Osteoblast (primary cell): ENCODE results near the gene COX6B2. TPM values are rescaled to one million over a fixed set of nuclear protein-coding genes. Genes with fewer than 3 reads are reported as not detected.

ENCODE experiments used
- DNase-seq: peaks from one replicate; pipeline ENCODE4 v3.0.0; 2011; ENCODE audit warnings: low spot score, mixed read lengths; ENCODE audit not compliant: insufficient read length; ENCODE audit errors: missing footprints
- H2AFZ ChIP-seq: 2 replicates; pipeline ENCODE4 v1.6.0; 2011; ENCODE audit warnings: mild to moderate bottlenecking, low read length
- H3K27ac ChIP-seq: 2 replicates; pipeline ENCODE4 v1.5.1; 2011; ENCODE audit warnings: mild to moderate bottlenecking, low read depth, low read length, moderate library complexity
- H3K27me3 ChIP-seq: 2 replicates; pipeline ENCODE4 v1.6.0; 2012; ENCODE audit warnings: mild to moderate bottlenecking, control low read depth, inconsistent platforms, low read length, moderate library complexity; ENCODE audit not compliant: insufficient read depth
- H3K36me3 ChIP-seq: 2 replicates; pipeline ENCODE4 v1.5.1; 2011; ENCODE audit warnings: mild to moderate bottlenecking, low read length, control low read depth, moderate library complexity; ENCODE audit not compliant: insufficient read depth
- H3K4me1 ChIP-seq: 2 replicates; pipeline ENCODE4 v1.5.1; 2011; ENCODE audit warnings: mild to moderate bottlenecking, low read length, control low read depth, moderate library complexity; ENCODE audit not compliant: insufficient read depth
- H3K4me2 ChIP-seq: 2 replicates; pipeline ENCODE4 v1.6.0; 2011; ENCODE audit warnings: mild to moderate bottlenecking, low read length; ENCODE audit not compliant: insufficient read depth
- H3K4me3 ChIP-seq: fragments of 200-600 bp; sonication (generic); 3 replicates; pipeline ENCODE4 v1.5.1; 2012; ENCODE audit warnings: mild to moderate bottlenecking, low read length, inconsistent platforms; ENCODE audit not compliant: insufficient read depth
- H3K79me2 ChIP-seq: 2 replicates; pipeline ENCODE4 v1.6.0; 2012; ENCODE audit warnings: mild to moderate bottlenecking, low read length, control low read depth, inconsistent platforms; ENCODE audit not compliant: insufficient read depth
- H3K9me3 ChIP-seq: 2 replicates; pipeline ENCODE4 v1.5.1; 2011; ENCODE audit warnings: low read depth, low read length, control low read depth
- H4K20me1 ChIP-seq: 2 replicates; pipeline ENCODE4 v1.6.0; 2012; ENCODE audit warnings: mild to moderate bottlenecking, low read length, control low read depth; ENCODE audit not compliant: insufficient read depth
- total RNA-seq: library from RNA; depleted of rRNA; stranded (reverse); fragments of >200 nt; gene quantifications from 2 replicates; pipeline ENCODE4 v1.2.3, GENCODE V29; 2012
- TF ChIP-seq, protein P1 (sequence below): IDR thresholded peaks from 2 replicates; pipeline ENCODE4 v1.5.1; 2011; ENCODE audit warnings: mild to moderate bottlenecking, low read depth, low read length, moderate library complexity; ENCODE audit errors: extremely low read depth

COX6B2 gene
- total RNA-seq, 1 donor = not detected

DNA sequence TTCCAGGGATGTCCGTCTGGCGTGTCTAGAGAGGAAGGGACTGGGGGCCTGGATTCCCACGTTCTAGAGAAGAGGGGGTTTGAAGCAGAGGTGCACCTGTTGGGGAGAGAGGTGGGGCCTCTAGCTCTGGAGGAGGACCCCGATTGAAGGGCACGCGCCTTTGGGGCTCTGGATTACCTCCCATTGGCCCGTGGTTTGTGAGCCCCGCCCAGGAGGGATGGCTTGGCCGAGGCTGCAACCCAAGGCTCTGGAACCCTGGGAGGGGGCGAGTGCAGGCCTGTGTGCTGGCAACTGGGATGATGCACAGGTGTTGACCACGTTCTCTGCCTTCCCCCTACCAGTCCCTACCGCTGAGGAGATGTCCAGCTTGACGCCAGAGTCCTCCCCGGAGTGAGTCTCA lies 49.5 kb downstream of the COX6B2 start:
- no peaks in the 10 kb centered on the region for H3K79me2 ChIP-seq
- H3K9me3 ChIP-seq = no peaks in the 10 kb centered on the region
- no peak overlapping the region for H3K27ac ChIP-seq
- no peaks in the 10 kb centered on the region for H4K20me1 ChIP-seq
- H3K4me2 ChIP-seq = no peak overlapping the region
- H3K4me3 ChIP-seq = no peak overlapping the region
- peaks cover 30% of the 10 kb centered on the region for H3K36me3 ChIP-seq
- DNase-seq = peak; percentile 71
- H2AFZ ChIP-seq = no peak overlapping the region
- TF ChIP-seq, protein P1, sequence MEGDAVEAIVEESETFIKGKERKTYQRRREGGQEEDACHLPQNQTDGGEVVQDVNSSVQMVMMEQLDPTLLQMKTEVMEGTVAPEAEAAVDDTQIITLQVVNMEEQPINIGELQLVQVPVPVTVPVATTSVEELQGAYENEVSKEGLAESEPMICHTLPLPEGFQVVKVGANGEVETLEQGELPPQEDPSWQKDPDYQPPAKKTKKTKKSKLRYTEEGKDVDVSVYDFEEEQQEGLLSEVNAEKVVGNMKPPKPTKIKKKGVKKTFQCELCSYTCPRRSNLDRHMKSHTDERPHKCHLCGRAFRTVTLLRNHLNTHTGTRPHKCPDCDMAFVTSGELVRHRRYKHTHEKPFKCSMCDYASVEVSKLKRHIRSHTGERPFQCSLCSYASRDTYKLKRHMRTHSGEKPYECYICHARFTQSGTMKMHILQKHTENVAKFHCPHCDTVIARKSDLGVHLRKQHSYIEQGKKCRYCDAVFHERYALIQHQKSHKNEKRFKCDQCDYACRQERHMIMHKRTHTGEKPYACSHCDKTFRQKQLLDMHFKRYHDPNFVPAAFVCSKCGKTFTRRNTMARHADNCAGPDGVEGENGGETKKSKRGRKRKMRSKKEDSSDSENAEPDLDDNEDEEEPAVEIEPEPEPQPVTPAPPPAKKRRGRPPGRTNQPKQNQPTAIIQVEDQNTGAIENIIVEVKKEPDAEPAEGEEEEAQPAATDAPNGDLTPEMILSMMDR = no peak
- no peaks in the 10 kb centered on the region for H3K27me3 ChIP-seq
- H3K4me1 ChIP-seq = peaks cover 7% of the 10 kb centered on the region

GRCh38 chr19:55304279-55304978 lies 50.1 kb downstream of the COX6B2 start:
- Histone ChIP-seq H3K27ac (no peak overlapping the region), H3K4me3 (no peak overlapping the region), H3K79me2 (no peaks in the 10 kb centered on the region), H3K4me1 (peaks cover 7% of the 10 kb centered on the region), H2AFZ (no peak overlapping the region), H3K36me3 (peaks cover 34% of the 10 kb centered on the region), H3K4me2 (no peak overlapping the region), H3K27me3 (no peaks in the 10 kb centered on the region), H3K9me3 (no peaks in the 10 kb centered on the region), H4K20me1 (no peaks in the 10 kb centered on the region)
- TF ChIP-seq, protein P1 = no peak
- DNase-seq = peak; percentile 90

DNA sequence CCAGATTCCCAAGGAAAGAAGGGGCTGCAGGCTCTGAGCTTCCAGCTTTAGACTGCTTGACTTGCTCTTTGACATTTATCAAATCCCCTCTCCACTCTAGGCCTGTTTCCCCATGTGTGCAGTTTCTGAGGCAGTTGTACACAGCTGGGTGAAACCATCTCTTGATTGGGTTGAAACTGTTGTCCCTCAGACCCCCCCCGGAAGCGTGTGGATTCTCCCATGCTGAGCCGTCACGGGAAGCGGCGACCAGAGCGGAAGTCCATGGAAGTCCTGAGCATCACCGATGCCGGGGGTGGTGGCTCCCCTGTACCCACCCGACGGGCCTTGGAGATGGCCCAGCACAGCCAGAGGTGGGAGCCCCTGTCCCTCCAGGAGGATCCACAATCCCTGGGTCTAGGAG lies 51.0 kb downstream of the COX6B2 start:
- H2AFZ ChIP-seq = no peak overlapping the region
- no peaks in the 10 kb centered on the region for H4K20me1 ChIP-seq
- no peaks in the 10 kb centered on the region for H3K27me3 ChIP-seq
- peaks cover 31% of the 10 kb centered on the region for H3K36me3 ChIP-seq
- H3K79me2 ChIP-seq = no peaks in the 10 kb centered on the region
- DNase-seq = peak; percentile 49
- no peak overlapping the region for H3K27ac ChIP-seq
- peaks cover 7% of the 10 kb centered on the region for H3K4me1 ChIP-seq
- no peak overlapping the region for H3K4me2 ChIP-seq
- TF ChIP-seq, protein P1 = no peak
- no peak overlapping the region for H3K4me3 ChIP-seq
- no peaks in the 10 kb centered on the region for H3K9me3 ChIP-seq

DNA sequence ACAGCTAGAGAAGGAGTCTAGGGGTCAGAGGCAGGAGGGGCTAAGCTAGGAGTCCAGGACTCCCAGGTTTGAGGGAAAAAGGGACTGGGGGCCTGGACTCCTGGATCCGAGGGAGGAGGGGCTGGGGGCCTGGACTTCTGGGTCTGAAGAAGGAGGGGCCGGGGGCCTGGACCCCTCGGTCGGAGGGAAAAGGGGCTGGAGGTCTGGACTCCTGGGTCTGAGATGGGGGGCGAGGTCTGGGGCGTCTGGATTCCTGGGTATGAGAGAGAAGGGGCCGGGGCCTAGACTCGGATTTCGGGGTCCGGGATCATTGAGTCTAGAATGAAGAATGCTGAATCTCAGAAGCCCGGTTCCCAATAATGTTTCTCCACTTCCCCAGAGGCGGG lies 52.2 kb downstream of the COX6B2 start:
- Histone ChIP-seq H3K4me2 (peak overlapping the region; percentile 92), H3K36me3 (peaks cover 28% of the 10 kb centered on the region), H3K27ac (peak overlapping the region; percentile 56), H3K9me3 (no peaks in the 10 kb centered on the region), H3K27me3 (no peaks in the 10 kb centered on the region), H3K4me1 (peaks cover 7% of the 10 kb centered on the region), H3K4me3 (peak overlapping the region; percentile 72), H3K79me2 (no peaks in the 10 kb centered on the region), H4K20me1 (no peaks in the 10 kb centered on the region), H2AFZ (peak overlapping the region; percentile 97)
- no peak for DNase-seq
- TF ChIP-seq, protein P1 = no peak
